ENCODE results near the gene KRTAP4-2.
A peak's percentile ranks its signal among the peaks of the same experiment; 100 is the strongest.
"Not testable (repeated sequence)": the region's sequence is repeated elsewhere in the genome, so short reads cannot be mapped to it uniquely, and the experiment has no call there.

KRTAP4-2 gene

GRCh38 chr17:41177727-41178271, at the start of gene KRTAP4-2:
Gene KRTAP4-2, minus strand, starts transcription at chr17:41178221. Its CDS starts 57 bp downstream, at chr17:41178164.
- no peak for DNase-seq

- not testable (repeated sequence) for DNase-seq
Observed at GRCh38 chr17:41226598-41227095, 48.6 kb upstream of the KRTAP4-2 start, which contains the start of gene KRTAP9-2. Gene KRTAP9-2, plus strand, starts transcription at chr17:41226648. Its CDS starts 7 bp downstream, at chr17:41226655.

- no peak for DNase-seq
Observed at GRCh38 chr17:41226051-41226450, 48.0 kb upstream of the KRTAP4-2 start.

- DNase-seq = no peak
Observed at GRCh38 chr17:41223821-41224220, 45.8 kb upstream of the KRTAP4-2 start.

- no peak for DNase-seq
Observed at GRCh38 chr17:41215681-41216080, 37.7 kb upstream of the KRTAP4-2 start.

- DNase-seq = no peak
Observed at GRCh38 chr17:41212524-41213169, 34.6 kb upstream of the KRTAP4-2 start.

GRCh38 chr17:41211845-41212466, 33.9 kb upstream of the KRTAP4-2 start:
- no peak for DNase-seq

GRCh38 chr17:41199421-41200078, 21.5 kb upstream of the KRTAP4-2 start:
- no peak for DNase-seq

- no peak for DNase-seq
Observed at GRCh38 chr17:41196068-41196467, 18.0 kb upstream of the KRTAP4-2 start.

GRCh38 chr17:41190328-41190727, 12.3 kb upstream of the KRTAP4-2 start:
- peak; percentile 50 for DNase-seq

- DNase-seq = not testable (repeated sequence)
Observed at GRCh38 chr17:41189837-41190318, 11.9 kb upstream of the KRTAP4-2 start, which contains the start of gene KRTAP9-1. Gene KRTAP9-1, plus strand, starts transcription at chr17:41189887. Its CDS starts 0 bp downstream, at chr17:41189887.

- DNase-seq = no peak
Observed at GRCh38 chr17:41186872-41187271, 8.9 kb upstream of the KRTAP4-2 start.

- DNase-seq = no peak
Observed at GRCh38 chr17:41185001-41185400, 7.0 kb upstream of the KRTAP4-2 start.

- no peak for DNase-seq
Observed at GRCh38 chr17:41184480-41184961, 6.5 kb upstream of the KRTAP4-2 start, which contains the start of gene KRTAP4-1. Gene KRTAP4-1, minus strand, starts transcription at chr17:41184911. Its CDS starts 57 bp downstream, at chr17:41184854.

- DNase-seq = no peak
Observed at GRCh38 chr17:41178843-41179616, 1.0 kb upstream of the KRTAP4-2 start.

- no peak for DNase-seq
Observed at GRCh38 chr17:41178341-41178740, 320 bp upstream of the KRTAP4-2 start.

GRCh38 chr17:41176744-41177387, 1.2 kb downstream of the KRTAP4-2 start:
- DNase-seq = no peak

GRCh38 chr17:41171886-41172285, 6.1 kb downstream of the KRTAP4-2 start:
- DNase-seq = no peak

- no peak for DNase-seq
Observed at GRCh38 chr17:41168121-41168520, 9.9 kb downstream of the KRTAP4-2 start, which contains the start of gene KRTAP4-3. Gene KRTAP4-3, minus strand, starts transcription at chr17:41168221. Its CDS starts 49 bp downstream, at chr17:41168172.

GRCh38 chr17:41167561-41167960, 10.5 kb downstream of the KRTAP4-2 start:
- no peak for DNase-seq

- no peak for DNase-seq
Observed at GRCh38 chr17:41163828-41164227, 14.2 kb downstream of the KRTAP4-2 start.

Data from islet precursor cell (in vitro differentiated cells).